Duodenal mucosa (tissue), 2 donors: Measurements from ENCODE around the gene ARF5.
A peak's percentile ranks its signal among the peaks of the same experiment; 100 is the strongest.
"Not testable (repeated sequence)": the region's sequence is repeated elsewhere in the genome, so short reads cannot be mapped to it uniquely, and the experiment has no call there.

ENCODE experiments used
- H3K27ac ChIP-seq: one replicate; pipeline ENCODE4 v1.7.0; 2013; ENCODE audit warnings: low read depth, low read length
- H3K27me3 ChIP-seq, 2 donors: one replicate each; pipeline ENCODE4 v1.7.0; 2013; ENCODE audit warnings: low read length in 2 of 2, control low read depth in 1 of 2; ENCODE audit not compliant: insufficient read depth in 2 of 2, control insufficient read depth in 1 of 2
- H3K36me3 ChIP-seq, 2 donors: one replicate each; pipeline ENCODE4 v1.7.0; 2013; ENCODE audit warnings: low read length in 2 of 2, control low read depth in 1 of 2; ENCODE audit not compliant: insufficient read depth in 2 of 2, control insufficient read depth in 1 of 2
- H3K4me1 ChIP-seq, 2 donors: one replicate each; pipeline ENCODE4 v1.7.0; 2013; ENCODE audit warnings: low read length in 2 of 2, control low read depth in 1 of 2; ENCODE audit not compliant: insufficient read depth in 2 of 2, control insufficient read depth in 1 of 2
- H3K4me3 ChIP-seq, 2 donors: one replicate each; pipeline ENCODE4 v1.7.0; 2013; ENCODE audit warnings: low read length in 2 of 2, low read depth in 1 of 2
- H3K9ac ChIP-seq, 2 donors: one replicate each; pipeline ENCODE4 v1.7.0; 2013; ENCODE audit warnings: low read length in 2 of 2, low read depth in 1 of 2
- H3K9me3 ChIP-seq, 2 donors: one replicate each; pipeline ENCODE4 v1.7.0; 2013; ENCODE audit warnings: low read length in 2 of 2, control low read depth in 1 of 2; ENCODE audit not compliant: control insufficient read depth in 1 of 2

The ARF5 gene

DNA sequence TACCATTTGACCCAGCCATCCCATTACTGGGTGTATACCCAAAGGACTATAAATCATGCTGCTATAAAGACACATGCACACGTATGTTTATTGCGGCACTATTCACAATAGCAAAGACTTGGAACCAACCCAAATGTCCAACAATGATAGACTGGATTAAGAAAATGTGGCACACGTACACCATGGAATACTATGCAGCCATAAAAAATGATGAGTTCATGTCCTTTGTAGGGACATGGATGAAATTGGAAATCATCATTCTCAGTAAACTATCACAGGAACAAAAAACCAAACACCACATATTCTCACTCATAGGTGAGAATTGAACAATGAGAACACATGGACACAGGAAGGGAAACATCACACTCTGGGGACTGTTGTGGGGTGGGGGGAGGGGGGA lies 20.2 kb upstream of the ARF5 start:
- H3K27ac ChIP-seq, H3K4me1 ChIP-seq, H3K9me3 ChIP-seq, H3K36me3 ChIP-seq, H3K27me3 ChIP-seq, H3K9ac ChIP-seq, H3K4me3 ChIP-seq: not testable (repeated sequence)

DNA sequence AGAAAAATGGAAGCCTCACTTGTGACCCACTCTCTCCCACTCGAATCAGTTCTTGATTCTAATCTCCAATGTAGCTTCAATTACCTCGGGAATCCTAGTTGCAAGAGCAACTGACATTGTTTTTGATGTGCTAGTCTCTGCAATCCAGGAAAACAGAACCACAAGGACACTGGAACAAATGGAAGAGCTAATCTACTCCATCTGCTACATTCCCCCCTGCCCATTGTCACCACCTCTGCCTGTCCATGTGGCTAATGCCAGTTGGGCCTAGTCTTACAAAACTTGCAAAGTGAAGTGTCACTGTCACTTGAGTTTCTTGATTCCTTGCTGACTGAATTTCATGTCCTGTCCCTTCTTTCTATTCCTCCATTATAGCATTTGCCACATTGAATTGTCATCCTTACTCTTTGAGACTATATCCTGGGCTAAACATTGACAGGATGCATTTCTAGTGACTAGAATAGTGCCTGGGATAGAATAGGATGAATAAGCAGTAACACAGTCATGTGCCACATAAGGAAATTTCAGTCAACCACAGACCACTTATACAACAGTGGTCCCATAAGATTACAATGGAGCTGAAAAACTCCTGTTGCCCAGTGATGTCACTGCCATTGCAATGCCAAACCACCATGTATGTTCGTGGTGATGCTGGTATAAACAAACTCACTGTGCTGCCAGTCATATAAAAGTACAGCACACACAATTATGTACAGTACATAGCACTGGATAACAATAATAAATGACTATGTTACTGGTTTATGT lies 16.3 kb upstream of the ARF5 start:
- Histone ChIP-seq H3K4me3 (no peak overlapping the region), H3K9ac (no peak overlapping the region), H3K27me3 (no peaks in the 10 kb centered on the region), H3K4me1 (no peaks in the 10 kb centered on the region), H3K9me3 (no peaks in the 10 kb centered on the region), H3K36me3 (peaks cover 0 to 4% of the 10 kb centered on the region in 2 donors), H3K27ac (no peak overlapping the region)

- Histone ChIP-seq H3K27ac (no peak overlapping the region), H3K4me1 (peaks cover 7 to 11% of the 10 kb centered on the region in 2 donors), H3K9ac (no peak overlapping the region), H3K36me3 (peaks cover 15 to 34% of the 10 kb centered on the region in 2 donors), H3K27me3 (no peaks in the 10 kb centered on the region), H3K4me3 (no peak overlapping the region), H3K9me3 (no peaks in the 10 kb centered on the region)
These were observed 10.1 kb upstream of the ARF5 start for GRCh38 chr7:127578036-127578684.

DNA sequence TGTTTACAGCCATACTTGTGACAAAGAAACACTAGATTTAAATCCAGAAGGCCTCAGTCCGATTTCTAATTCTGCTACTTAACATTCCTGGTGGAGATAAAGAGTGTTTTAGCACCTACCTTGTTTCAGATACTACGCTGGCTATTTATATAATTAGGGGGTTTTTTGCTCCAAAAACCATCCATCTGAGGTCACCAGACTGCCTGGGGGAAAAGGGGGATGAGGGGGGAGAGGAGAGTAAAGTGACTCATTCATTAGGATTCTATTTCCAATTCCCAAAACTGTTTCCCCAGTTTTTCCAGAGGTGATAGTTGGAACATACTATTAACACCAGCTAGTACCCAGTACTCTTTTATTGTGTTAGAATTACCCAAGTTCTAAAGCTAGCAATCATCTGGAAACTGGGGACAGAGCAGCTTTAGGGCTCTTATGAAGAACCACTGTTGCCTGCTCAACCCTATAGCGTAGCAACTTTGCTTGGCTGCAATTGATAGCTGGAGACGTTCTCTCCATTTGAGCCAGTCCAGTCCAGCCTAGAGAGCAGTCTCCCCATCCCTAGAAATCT lies 9.4 kb upstream of the ARF5 start:
- no peak overlapping the region for H3K27ac ChIP-seq
- H3K9ac ChIP-seq = no peak overlapping the region
- peaks cover 15 to 39% of the 10 kb centered on the region in 2 donors for H3K36me3 ChIP-seq
- H3K9me3 ChIP-seq = no peaks in the 10 kb centered on the region
- H3K4me1 ChIP-seq = peaks cover 14 to 17% of the 10 kb centered on the region in 2 donors
- H3K4me3 ChIP-seq = no peak overlapping the region
- no peaks in the 10 kb centered on the region for H3K27me3 ChIP-seq

- no peaks in the 10 kb centered on the region for H3K9me3 ChIP-seq
- no peak overlapping the region for H3K9ac ChIP-seq
- peaks cover 15 to 39% of the 10 kb centered on the region in 2 donors for H3K36me3 ChIP-seq
- peaks cover 20 to 30% of the 10 kb centered on the region in 2 donors for H3K4me1 ChIP-seq
- no peaks in the 10 kb centered on the region for H3K27me3 ChIP-seq
- no peak overlapping the region for H3K27ac ChIP-seq
- H3K4me3 ChIP-seq = no peak overlapping the region
These were observed 7.6 kb upstream of the ARF5 start for GRCh38 chr7:127580612-127581011.

- Histone ChIP-seq H3K36me3 (peaks cover 15 to 39% of the 10 kb centered on the region in 2 donors), H3K4me1 (peaks cover 25 to 37% of the 10 kb centered on the region in 2 donors), H3K27me3 (no peaks in the 10 kb centered on the region), H3K4me3 (no peak overlapping the region), H3K27ac (no peak overlapping the region), H3K9ac (no peak overlapping the region), H3K9me3 (no peaks in the 10 kb centered on the region)
These were observed 6.5 kb upstream of the ARF5 start for GRCh38 chr7:127581716-127582115.

- Histone ChIP-seq H3K27ac (no peak overlapping the region), H3K27me3 (no peaks in the 10 kb centered on the region), H3K9me3 (no peaks in the 10 kb centered on the region), H3K36me3 (peaks cover 15 to 39% of the 10 kb centered on the region in 2 donors), H3K4me1 (peaks cover 25 to 37% of the 10 kb centered on the region in 2 donors), H3K9ac (no peak overlapping the region), H3K4me3 (no peak overlapping the region)
These were observed 5.8 kb upstream of the ARF5 start for GRCh38 chr7:127582361-127582760.

GRCh38 chr7:127584648-127585043 lies 3.6 kb upstream of the ARF5 start:
- Histone ChIP-seq H3K4me3 (peak overlapping the region; percentile 81 to 95), H3K4me1 (peaks cover 32 to 51% of the 10 kb centered on the region in 2 donors), H3K27ac (no peak overlapping the region), H3K36me3 (peaks cover 15 to 31% of the 10 kb centered on the region in 2 donors), H3K9ac (peak overlapping the region; percentile 71 to 86), H3K27me3 (no peaks in the 10 kb centered on the region), H3K9me3 (no peaks in the 10 kb centered on the region)

DNA sequence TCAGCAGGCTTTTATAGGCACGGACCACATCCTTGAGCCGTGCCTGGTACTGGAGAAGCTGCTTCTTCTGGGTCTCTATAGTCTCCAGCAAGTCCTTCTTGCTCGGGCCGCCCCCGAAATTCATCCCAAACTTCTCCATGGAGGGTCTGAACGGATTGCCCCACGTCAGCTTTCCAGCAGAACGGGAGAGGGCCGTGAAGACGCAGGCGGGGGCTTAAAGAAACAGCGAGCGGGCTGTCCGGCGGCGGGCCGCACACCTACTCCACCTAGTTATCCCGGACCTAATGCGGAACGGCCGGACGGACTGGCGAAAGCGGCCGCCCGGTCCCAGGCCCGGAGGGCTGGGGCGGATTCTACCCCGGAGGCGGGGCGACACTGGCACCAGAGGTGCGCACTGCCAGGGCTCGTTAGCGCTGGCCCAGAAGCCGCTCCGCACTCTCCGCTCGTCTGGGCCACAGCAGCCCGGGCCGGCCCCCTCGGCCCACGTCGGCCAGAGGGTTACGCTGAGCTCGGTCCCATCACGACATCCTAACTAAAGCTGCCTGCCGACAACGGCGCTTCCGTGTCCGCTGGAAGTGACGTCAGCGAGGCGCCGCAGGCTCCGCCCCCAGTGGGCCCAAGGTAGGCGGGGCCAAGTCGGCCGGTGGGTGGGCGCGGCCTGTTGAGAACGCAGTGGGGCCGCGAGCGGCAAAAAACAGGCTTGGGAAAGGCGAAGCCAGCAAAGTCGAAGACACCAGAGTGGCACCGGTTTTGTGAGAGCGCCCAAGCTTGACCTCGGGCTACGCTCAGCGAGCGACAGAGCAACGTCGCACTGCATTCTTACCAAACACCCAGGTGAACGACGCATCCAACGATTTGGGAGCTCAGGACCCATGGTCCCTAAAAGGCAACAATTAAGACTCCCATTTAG lies 2.9 kb upstream of the ARF5 start, which contains the start of gene GCC1:
Gene GCC1 (minus strand): TSS at position 553 of the 910 bp plus-strand sequence. CDS start 414 bp downstream, at position 139.
- peak within 1 kb of the TSS; percentile 71 to 86 for H3K9ac ChIP-seq
- H3K36me3 ChIP-seq = peaks cover 15 to 30% of the 10 kb centered on the region in 2 donors
- H3K27me3 ChIP-seq = no peaks in the 10 kb centered on the region
- H3K9me3 ChIP-seq = no peaks in the 10 kb centered on the region
- H3K27ac ChIP-seq = peak within 1 kb of the TSS; percentile 75
- peaks cover 35 to 53% of the 10 kb centered on the region in 2 donors for H3K4me1 ChIP-seq
- H3K4me3 ChIP-seq = peak within 1 kb of the TSS; percentile 81 to 95
